Progenitor cell of endocrine pancreas (in vitro differentiated cells): ENCODE data around the gene RSPH3. TPM values are rescaled to one million over a fixed set of nuclear protein-coding genes. Genes with fewer than 3 reads are reported as not detected.

Experiments
- DNase-seq: peaks from one replicate; pipeline ENCODE4 v3.0.0; 2021; ENCODE audit warnings: low spot score; ENCODE audit not compliant: unreplicated experiment
- H3K27ac Mint-ChIP-seq: 2 replicates; pipeline ENCODE4 v1.8.0; 2021; ENCODE audit warnings: mild to moderate bottlenecking, moderate library complexity, mixed read lengths
- H3K27me3 Mint-ChIP-seq: 2 replicates; pipeline ENCODE4 v1.8.0; 2021; ENCODE audit warnings: mixed read lengths
- H3K36me3 Mint-ChIP-seq: 2 replicates; pipeline ENCODE4 v1.8.0; 2022; ENCODE audit warnings: mixed read lengths; ENCODE audit not compliant: insufficient read depth
- H3K4me1 Mint-ChIP-seq: 2 replicates; pipeline ENCODE4 v1.8.0; 2021; ENCODE audit warnings: low read depth, mixed read lengths
- H3K4me3 Mint-ChIP-seq: 2 replicates; pipeline ENCODE4 v1.8.0; 2021; ENCODE audit warnings: low read depth, mild to moderate bottlenecking, moderate library complexity, mixed read lengths
- H3K9me3 Mint-ChIP-seq: 2 replicates; pipeline ENCODE4 v1.8.0; 2021; ENCODE audit warnings: low read depth, mixed read lengths
- total RNA-seq: library from RNA; stranded (reverse); gene quantifications from 2 replicates; pipeline ENCODE4 v1.2.1, GENCODE V29; 2021
- TF ChIP-seq, protein P1 (sequence below): fragments of 200-600 bp; sonication (generic); IDR thresholded peaks from one replicate; pipeline ENCODE4 v1.5.0; 2021; ENCODE audit warnings: antibody characterized with exemption, mild to moderate bottlenecking; ENCODE audit not compliant: unreplicated experiment

The RSPH3 gene
- total RNA-seq, 1 donor from 2014 or later = 10.5 TPM

DNA sequence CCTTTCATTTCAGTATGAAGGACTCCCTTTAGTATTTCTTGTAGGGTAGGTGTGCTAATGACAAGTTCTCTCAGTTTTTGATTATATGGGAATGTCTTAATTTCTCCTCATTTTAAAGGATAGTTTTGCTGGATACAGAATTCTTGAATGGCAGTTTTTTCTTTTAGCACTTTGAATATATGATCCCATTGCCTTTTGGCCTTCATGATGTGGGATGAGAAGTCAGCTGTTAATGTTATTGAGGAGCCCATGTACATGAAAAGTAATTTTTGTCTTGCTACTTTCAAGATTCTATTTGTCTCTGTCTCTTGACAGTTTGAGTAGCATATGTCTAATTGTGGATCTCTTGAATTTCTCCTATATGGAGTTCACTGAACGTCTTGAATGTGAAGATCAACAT is 30.9 kb downstream of the RSPH3 start:
- Mint-ChIP-seq H3K4me1 (peaks cover 12% of the 10 kb centered on the region), H3K27ac (peak overlapping the region; percentile 46), H3K36me3 (peaks cover 34% of the 10 kb centered on the region), H3K9me3 (peaks cover 26% of the 10 kb centered on the region), H3K27me3 (no peaks in the 10 kb centered on the region), H3K4me3 (no peak overlapping the region)
- TF ChIP-seq, protein P1, sequence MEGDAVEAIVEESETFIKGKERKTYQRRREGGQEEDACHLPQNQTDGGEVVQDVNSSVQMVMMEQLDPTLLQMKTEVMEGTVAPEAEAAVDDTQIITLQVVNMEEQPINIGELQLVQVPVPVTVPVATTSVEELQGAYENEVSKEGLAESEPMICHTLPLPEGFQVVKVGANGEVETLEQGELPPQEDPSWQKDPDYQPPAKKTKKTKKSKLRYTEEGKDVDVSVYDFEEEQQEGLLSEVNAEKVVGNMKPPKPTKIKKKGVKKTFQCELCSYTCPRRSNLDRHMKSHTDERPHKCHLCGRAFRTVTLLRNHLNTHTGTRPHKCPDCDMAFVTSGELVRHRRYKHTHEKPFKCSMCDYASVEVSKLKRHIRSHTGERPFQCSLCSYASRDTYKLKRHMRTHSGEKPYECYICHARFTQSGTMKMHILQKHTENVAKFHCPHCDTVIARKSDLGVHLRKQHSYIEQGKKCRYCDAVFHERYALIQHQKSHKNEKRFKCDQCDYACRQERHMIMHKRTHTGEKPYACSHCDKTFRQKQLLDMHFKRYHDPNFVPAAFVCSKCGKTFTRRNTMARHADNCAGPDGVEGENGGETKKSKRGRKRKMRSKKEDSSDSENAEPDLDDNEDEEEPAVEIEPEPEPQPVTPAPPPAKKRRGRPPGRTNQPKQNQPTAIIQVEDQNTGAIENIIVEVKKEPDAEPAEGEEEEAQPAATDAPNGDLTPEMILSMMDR = no peak
- DNase-seq = no peak

DNA sequence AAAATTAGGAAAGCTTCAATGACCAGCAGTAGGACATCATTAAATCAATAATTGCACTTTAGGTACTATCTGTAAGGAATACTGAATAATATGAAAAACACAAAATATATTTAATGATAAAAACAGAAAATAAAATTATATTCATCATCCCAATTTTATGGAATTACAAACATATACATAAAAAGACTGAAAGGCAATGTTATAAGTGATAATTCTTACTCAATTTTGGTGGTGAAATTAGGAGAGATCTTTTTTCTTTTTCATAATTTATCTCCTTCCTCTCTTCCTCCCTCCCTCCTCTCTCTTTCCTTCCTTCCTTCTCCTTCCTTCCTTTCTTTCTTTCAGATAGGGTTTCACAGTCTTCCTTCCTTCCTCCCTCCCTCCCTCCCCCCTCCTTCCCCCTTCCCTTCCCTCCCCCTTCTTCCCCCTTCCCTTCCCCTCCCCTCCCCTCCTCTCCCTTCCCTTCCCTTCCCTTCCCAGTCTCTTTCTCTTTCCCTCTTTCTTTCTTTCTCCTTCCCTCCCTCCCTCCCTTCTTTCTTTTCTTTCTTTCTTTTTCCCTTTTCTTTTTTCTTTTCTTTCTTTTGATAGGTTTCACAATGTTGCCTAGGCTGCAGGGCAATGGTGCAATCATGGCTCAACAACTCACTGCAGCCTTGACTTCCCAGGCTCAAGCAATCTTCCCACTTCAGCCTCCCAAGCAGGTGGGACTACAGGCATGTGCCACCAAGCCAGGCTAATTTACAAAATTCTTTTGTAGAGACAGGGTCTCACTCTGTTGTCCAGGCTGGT is 36.8 kb downstream of the RSPH3 start:
- Mint-ChIP-seq H3K27ac (no peak overlapping the region), H3K9me3 (peaks cover 18% of the 10 kb centered on the region), H3K4me3 (no peak overlapping the region), H3K4me1 (peaks cover 5% of the 10 kb centered on the region), H3K27me3 (no peaks in the 10 kb centered on the region), H3K36me3 (peaks cover 34% of the 10 kb centered on the region)
- TF ChIP-seq, protein P1 = no peak
- DNase-seq = no peak

DNA sequence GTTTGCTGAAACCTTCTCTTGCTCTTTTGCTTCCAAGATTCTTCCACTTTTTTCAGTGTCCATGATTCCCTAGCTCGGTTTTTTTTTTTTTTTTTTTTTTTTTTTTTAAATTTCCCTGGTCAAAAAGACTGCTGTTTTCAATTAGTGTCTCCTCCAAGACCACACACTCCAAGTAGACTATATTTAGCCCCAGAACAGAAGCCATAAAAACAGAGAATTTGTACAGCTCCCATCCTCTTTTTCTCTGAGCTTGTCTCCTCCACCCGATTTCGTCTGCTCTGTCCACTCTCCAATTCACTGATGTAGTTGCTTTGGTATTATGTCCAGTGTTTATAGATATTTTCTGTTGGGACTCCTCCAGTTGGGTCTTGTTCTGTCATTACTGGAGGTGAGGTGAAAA is 37.6 kb downstream of the RSPH3 start:
- H3K9me3 Mint-ChIP-seq = peaks cover 14% of the 10 kb centered on the region

DNA sequence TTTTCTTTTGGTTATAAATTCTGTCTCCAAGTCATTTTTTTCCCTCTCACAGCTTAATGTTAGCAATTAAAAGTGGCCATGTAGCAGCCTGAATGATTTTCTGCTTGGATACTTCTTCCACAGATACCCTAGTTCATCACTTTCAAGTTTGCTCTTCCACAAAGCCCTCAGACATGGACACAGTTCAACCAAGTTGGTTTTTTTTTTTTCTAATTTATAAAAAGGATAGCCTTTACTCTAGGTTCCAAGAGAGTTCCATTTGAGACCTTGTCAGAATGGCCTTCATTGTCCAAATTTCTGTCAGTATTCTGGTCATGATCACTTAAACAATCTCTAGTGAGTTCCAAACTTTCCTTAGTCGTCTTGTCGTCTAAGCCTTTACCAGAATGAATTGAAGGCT is 40.0 kb downstream of the RSPH3 start:
- TF ChIP-seq, protein P1 = no peak
- H3K27me3 Mint-ChIP-seq = no peaks in the 10 kb centered on the region
- H3K36me3 Mint-ChIP-seq = peaks cover 27% of the 10 kb centered on the region
- DNase-seq = no peak
- no peak overlapping the region for H3K27ac Mint-ChIP-seq
- H3K4me3 Mint-ChIP-seq = no peak overlapping the region
- peaks cover 5% of the 10 kb centered on the region for H3K4me1 Mint-ChIP-seq
- H3K9me3 Mint-ChIP-seq = peaks cover 2% of the 10 kb centered on the region

More for the DNA sequence above, 37.6 kb downstream of the RSPH3 start:
- TF ChIP-seq, protein P1 = no peak
- Mint-ChIP-seq H3K36me3 (peaks cover 27% of the 10 kb centered on the region), H3K4me3 (no peak overlapping the region), H3K27ac (no peak overlapping the region), H3K27me3 (no peaks in the 10 kb centered on the region), H3K4me1 (peaks cover 5% of the 10 kb centered on the region)
- DNase-seq = no peak

DNA sequence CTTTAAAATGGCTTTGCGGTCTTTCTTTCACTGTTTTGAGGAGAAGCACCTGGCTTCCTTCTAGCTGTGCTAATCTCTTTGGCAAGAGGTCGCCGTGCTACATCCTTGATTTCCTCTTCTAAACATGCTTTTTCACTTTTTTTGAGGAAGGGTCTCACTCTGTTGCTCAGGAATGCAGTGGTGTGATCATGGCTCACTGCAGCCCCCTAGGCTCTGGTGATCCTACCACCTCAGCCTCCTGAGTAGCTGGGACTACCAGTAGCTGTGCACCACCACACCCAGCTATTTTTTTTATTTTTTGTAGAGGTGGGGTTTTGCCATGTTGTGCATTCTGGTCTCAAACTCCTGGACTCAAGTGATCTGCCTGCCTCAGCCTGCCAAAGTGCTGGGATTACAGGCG is 40.5 kb downstream of the RSPH3 start:
- DNase-seq = no peak
- no peak overlapping the region for H3K27ac Mint-ChIP-seq
- H3K27me3 Mint-ChIP-seq = no peaks in the 10 kb centered on the region
- H3K4me1 Mint-ChIP-seq = peaks cover 5% of the 10 kb centered on the region
- no peak overlapping the region for H3K4me3 Mint-ChIP-seq
- peaks cover 27% of the 10 kb centered on the region for H3K36me3 Mint-ChIP-seq
- TF ChIP-seq, protein P1 = no peak
- no peaks in the 10 kb centered on the region for H3K9me3 Mint-ChIP-seq
